Loucy (cell line): ENCODE results near the gene PALD1.

ENCODE experiments used
- H2AFZ ChIP-seq: fragments of 200-600 bp; sonication (generic); 2 replicates; pipeline ENCODE4 v1.6.0; 2016; ENCODE audit warnings: antibody characterized with exemption, mild to moderate bottlenecking, low read length, moderate library complexity
- H3F3A ChIP-seq: fragments of 200-600 bp; 2 replicates; pipeline ENCODE4 v1.6.0; 2016; ENCODE audit warnings: antibody characterized with exemption, low read depth, mild to moderate bottlenecking
- H3K27me3 ChIP-seq: fragments of 200-600 bp; sonication (generic); 2 replicates; pipeline ENCODE4 v1.6.1; 2014; ENCODE audit warnings: low read length, mild to moderate bottlenecking; ENCODE audit not compliant: insufficient read depth, poor library complexity, severe bottlenecking
- H3K36me3 ChIP-seq: fragments of 200-600 bp; sonication (generic); 2 replicates; pipeline ENCODE4 v1.6.1; 2016; ENCODE audit warnings: low read length; ENCODE audit not compliant: insufficient read depth
- H3K4me1 ChIP-seq: fragments of 200-600 bp; sonication (generic); 2 replicates; pipeline ENCODE4 v1.5.1; 2014; ENCODE audit warnings: low read length, mild to moderate bottlenecking; ENCODE audit not compliant: insufficient read depth, poor library complexity, severe bottlenecking
- H3K4me2 ChIP-seq: fragments of 200-600 bp; sonication (generic); 2 replicates; pipeline ENCODE4 v1.6.0; 2014; ENCODE audit warnings: antibody characterized with exemption, low read length, low read depth, mild to moderate bottlenecking; ENCODE audit not compliant: poor library complexity, severe bottlenecking
- H3K4me3 ChIP-seq: fragments of 200-600 bp; sonication (generic); 2 replicates; pipeline ENCODE4 v1.5.1; 2014; ENCODE audit warnings: low read length, mild to moderate bottlenecking, mixed read lengths; ENCODE audit not compliant: poor library complexity, severe bottlenecking
- H3K79me2 ChIP-seq: fragments of 200-600 bp; sonication (generic); 2 replicates; pipeline ENCODE4 v1.6.1; 2014; ENCODE audit warnings: low read length; ENCODE audit not compliant: insufficient read depth
- H3K9ac ChIP-seq: fragments of 200-600 bp; sonication (generic); 2 replicates; pipeline ENCODE4 v1.6.0; 2014; ENCODE audit warnings: mild to moderate bottlenecking, low read depth, low read length, moderate library complexity; ENCODE audit not compliant: poor library complexity, severe bottlenecking
- H3K9me2 ChIP-seq: fragments of 200-600 bp; sonication (generic); replicated peaks from 2 replicates; pipeline ENCODE4 v1.6.1; 2016; ENCODE audit warnings: low read depth, low read length, mixed read lengths
- H3K9me3 ChIP-seq: fragments of 200-600 bp; sonication (generic); 2 replicates; pipeline ENCODE4 v1.6.1; 2014; ENCODE audit warnings: mild to moderate bottlenecking, antibody characterized with exemption, low read length, low read depth; ENCODE audit not compliant: insufficient read depth
- H4K20me1 ChIP-seq: fragments of 200-600 bp; sonication (generic); 2 replicates; pipeline ENCODE4 v1.6.0; 2014; ENCODE audit warnings: antibody characterized with exemption, low read length, mild to moderate bottlenecking; ENCODE audit not compliant: insufficient read depth, poor library complexity, severe bottlenecking
- CTCF ChIP-seq: fragments of 200-600 bp; sonication (generic); conservative IDR thresholded peaks from 2 replicates; pipeline ENCODE4 v1.5.1; 2014; ENCODE audit warnings: mild to moderate bottlenecking, antibody characterized with exemption, low read length
- EZH2phosphoT487 ChIP-seq: fragments of 200-600 bp; IDR thresholded peaks from 2 replicates; pipeline ENCODE4 v1.6.1; 2018; ENCODE audit warnings: antibody characterized with exemption, mild to moderate bottlenecking, moderate library complexity, borderline replicate concordance

The PALD1 gene

GRCh38 chr10:70585578-70586169, 107.1 kb downstream of the PALD1 start:
- H3K9ac ChIP-seq = peak overlapping the region; percentile 57
- no peak overlapping the region for H2AFZ ChIP-seq
- peaks cover 56% of the 10 kb centered on the region for H3K4me1 ChIP-seq

GRCh38 chr10:70586348-70586930, 107.9 kb downstream of the PALD1 start:
- Histone ChIP-seq H3K4me3 (no peak overlapping the region), H3K27me3 (no peaks in the 10 kb centered on the region), H3K9me3 (no peaks in the 10 kb centered on the region), H4K20me1 (no peaks in the 10 kb centered on the region), H3K9me2 (no peaks in the 10 kb centered on the region), H3K4me1 (peaks cover 56% of the 10 kb centered on the region), H3F3A (no peaks in the 10 kb centered on the region), H3K4me2 (no peak overlapping the region), H3K36me3 (no peaks in the 10 kb centered on the region), H2AFZ (no peak overlapping the region), H3K9ac (no peak overlapping the region), H3K79me2 (no peaks in the 10 kb centered on the region)
- TF ChIP-seq EZH2phosphoT487 (no peak), CTCF (no peak)

More at GRCh38 chr10:70585578-70586169, 107.1 kb downstream of the PALD1 start:
- Histone ChIP-seq H3K9me3 (no peaks in the 10 kb centered on the region), H3F3A (no peaks in the 10 kb centered on the region), H4K20me1 (no peaks in the 10 kb centered on the region), H3K9me2 (no peaks in the 10 kb centered on the region), H3K4me2 (peak overlapping the region; percentile 67), H3K4me3 (no peak overlapping the region), H3K79me2 (no peaks in the 10 kb centered on the region), H3K27me3 (no peaks in the 10 kb centered on the region), H3K36me3 (no peaks in the 10 kb centered on the region)
- TF ChIP-seq EZH2phosphoT487 (no peak), CTCF (no peak)

GRCh38 chr10:70587045-70587658, 108.6 kb downstream of the PALD1 start:
- Histone ChIP-seq H3K4me3 (no peak overlapping the region), H3K27me3 (no peaks in the 10 kb centered on the region), H3K36me3 (no peaks in the 10 kb centered on the region), H4K20me1 (no peaks in the 10 kb centered on the region), H3K4me1 (peaks cover 56% of the 10 kb centered on the region), H3K79me2 (no peaks in the 10 kb centered on the region), H3K9me2 (no peaks in the 10 kb centered on the region), H3K4me2 (no peak overlapping the region), H3F3A (no peaks in the 10 kb centered on the region), H2AFZ (no peak overlapping the region), H3K9ac (no peak overlapping the region), H3K9me3 (no peaks in the 10 kb centered on the region)
- no peak for TF ChIP-seq EZH2phosphoT487
- no peak for TF ChIP-seq CTCF
